Lung (tissue), 12 donors: ENCODE measurements around the gene ARRDC1. TPM values are rescaled to one million over a fixed set of nuclear protein-coding genes. Genes with fewer than 3 reads are reported as not detected.

Source experiments
- ATAC-seq: fragments of 200-7000 bp; cut with Tn5 transposase; one replicate; pipeline ENCODE4 v1.9.1; 2020; ENCODE audit warnings: moderate number of reproducible peaks; ENCODE audit not compliant: insufficient read depth, low FRiP score
- DNase-seq, 3 donors: peaks; one replicate each; pipeline ENCODE4 v3.0.0-alpha.2; 2013 to 2017
- H3K27ac ChIP-seq, 2 donors: one replicate each; pipeline ENCODE4 v1.5.1; 2013; ENCODE audit warnings: mild to moderate bottlenecking in 2 of 2, moderate library complexity in 2 of 2, control low read depth in 1 of 2, inconsistent platforms in 1 of 2, low read depth in 1 of 2, low read length in 1 of 2
- H3K27me3 ChIP-seq, 3 donors: one replicate each; pipeline ENCODE4 v1.5.1; 2013; ENCODE audit warnings: low read length in 2 of 3; ENCODE audit not compliant: control insufficient read depth in 3 of 3, insufficient read depth in 3 of 3
- H3K36me3 ChIP-seq, 4 donors: one replicate each; pipeline ENCODE4 v1.5.1; 2013; ENCODE audit warnings: low read length in 4 of 4, mild to moderate bottlenecking in 1 of 4, moderate library complexity in 1 of 4; ENCODE audit not compliant: control insufficient read depth in 4 of 4, insufficient read depth in 4 of 4
- H3K4me1 ChIP-seq, 5 donors: one replicate each; pipeline ENCODE4 v1.5.1; 2013; ENCODE audit warnings: low read length in 5 of 5, mild to moderate bottlenecking in 2 of 5, moderate library complexity in 1 of 5; ENCODE audit not compliant: control insufficient read depth in 5 of 5, insufficient read depth in 5 of 5
- H3K4me3 ChIP-seq: one replicate; pipeline ENCODE4 v1.5.1; 2013; ENCODE audit warnings: mild to moderate bottlenecking, control low read depth, moderate library complexity
- H3K9ac ChIP-seq, 2 donors: one replicate each; pipeline ENCODE4 v1.5.1; 2013; ENCODE audit warnings: low read length in 2 of 2, control low read depth in 1 of 2; ENCODE audit not compliant: insufficient read depth in 1 of 2
- H3K9me3 ChIP-seq, 4 donors: one replicate each; pipeline ENCODE4 v1.5.1; 2013; ENCODE audit warnings: low read length in 3 of 4, mild to moderate bottlenecking in 1 of 4, moderate library complexity in 1 of 4; ENCODE audit not compliant: control insufficient read depth in 4 of 4, insufficient read depth in 3 of 4
- CTCF ChIP-seq: IDR thresholded peaks from 2 replicates; pipeline ENCODE4 v1.5.1; 2012; ENCODE audit warnings: mild to moderate bottlenecking; ENCODE audit errors: control extremely low read depth, extremely low read depth
- WGBS, 2 donors: extraction: QIAGEN DNeasy Blood & Tissue Kit; methylation state at CpG; one replicate each; pipeline ENCODE4 v1.1.7; 2013; 5-methylcytosine and 5-hydroxymethylcytosine counted together
- polyA plus RNA-seq, 2 donors: library from polyadenylated mRNA; stranded (reverse); fragments of 200-250 nt; gene quantifications; one replicate each; pipeline ENCODE4 v1.2.1, GENCODE V29; 2013
- total RNA-seq, 2 donors: library from RNA; depleted of rRNA in 1 of 2; stranded (reverse); fragments of >200 nt in 1 of 2; gene quantifications; one replicate each; pipeline ENCODE4 v1.2.1, GENCODE V29; 2014 to 2021
- donor health status: control.
- donor health status: control.
- donor health status: Bipolar disorder and iron deficiency.
- donor health status: healthy.
- donor health status: DM: yes; HTN: yes; CAD: no.

The ARRDC1 gene
- total and polyA plus RNA-seq, 4 donors: 57.4 to 137 (median 94.6) TPM

- 85 to 93% methylated on average over 6 of the region's 6 CpGs for WGBS, 2 donors
- no peak for TF ChIP-seq CTCF
- no peak overlapping the region for H3K4me3 ChIP-seq
- H3K27ac ChIP-seq: no peak overlapping the region
- H3K9me3 ChIP-seq: no peaks in the 10 kb centered on the region
- H3K27me3 ChIP-seq: no peaks in the 10 kb centered on the region
- peaks cover 0 to 6% (median 0%) of the 10 kb centered on the region in 5 donors for H3K4me1 ChIP-seq
- H3K9ac ChIP-seq: no peak overlapping the region
- H3K36me3 ChIP-seq: peaks cover 0 to 5% (median 1%) of the 10 kb centered on the region in 4 donors
- ATAC-seq: no peak
- DNase-seq: no peak
Measured at GRCh38 chr9:137638680-137639079, 33.2 kb downstream of the ARRDC1 start.

- Histone ChIP-seq H3K9ac (peak overlapping the region in 1 of 2 donors; percentile 65), H3K27me3 (no peaks in the 10 kb centered on the region), H3K27ac (no peak overlapping the region), H3K4me3 (no peak overlapping the region), H3K4me1 (peaks cover 0 to 9% (median 0%) of the 10 kb centered on the region in 5 donors), H3K9me3 (no peaks in the 10 kb centered on the region), H3K36me3 (peaks cover 0 to 9% (median 1%) of the 10 kb centered on the region in 4 donors)
- no peak for ATAC-seq
- WGBS, 2 donors: 64 to 66% methylated on average over 12 of the region's 12 CpGs
- TF ChIP-seq CTCF: no peak
- peak in 2 of 3 donors; percentile 45 to 64 for DNase-seq
Measured at GRCh38 chr9:137639303-137640051, 34.0 kb downstream of the ARRDC1 start.

- Histone ChIP-seq H3K27me3 (no peaks in the 10 kb centered on the region), H3K27ac (no peak overlapping the region), H3K9ac (no peak overlapping the region), H3K4me1 (peaks cover 0 to 11% (median 0%) of the 10 kb centered on the region in 5 donors), H3K4me3 (no peak overlapping the region), H3K9me3 (no peaks in the 10 kb centered on the region), H3K36me3 (peaks cover 0 to 9% (median 1%) of the 10 kb centered on the region in 4 donors)
- no peak for TF ChIP-seq CTCF
- no peak for DNase-seq
- ATAC-seq: no peak
- 91 to 93% methylated on average over 5 of the region's 5 CpGs for WGBS, 2 donors
Measured at GRCh38 chr9:137640862-137641261, 35.4 kb downstream of the ARRDC1 start.
